Immature natural killer cell (primary cell): Measurements from ENCODE around the gene UBN1. TPM values are rescaled to one million over a fixed set of nuclear protein-coding genes. Genes with fewer than 3 reads are reported as not detected.

Experiments
- polyA plus RNA-seq, 3 donors: library from polyadenylated mRNA; unstranded; fragments of 300-500 nt; fragmentation: Illumina TruSeq; gene quantifications; one replicate each; pipeline ENCODE4 v1.2.3, GENCODE V29; 2021

UBN1 gene
- polyA plus RNA-seq, 3 donors from 2014 or later = 2.8 to 30.7 (median 13.9) TPM

Other genes starting within 250 kb of the UBN1 start
- gene UBALD1, start 232.6 kb upstream of the UBN1 start, polyA plus RNA-seq = 10 to 100 TPM in 1 of 3 donors, 1 to 10 TPM in 2; 2.3 to 11.8 (median 6.5) TPM
- gene MGRN1, start 222.7 kb upstream of the UBN1 start, polyA plus RNA-seq = 10 to 100 TPM in 1 of 3 donors, 1 to 10 TPM in 2; 2.3 to 13.2 (median 3.5) TPM
- gene NUDT16L1, start 153.9 kb upstream of the UBN1 start, polyA plus RNA-seq = 100 to 1,000 TPM in 1 of 3 donors, 10 to 100 TPM in 2; 86.5 to 125 (median 99.6) TPM
- gene ANKS3, start 113.2 kb upstream of the UBN1 start, polyA plus RNA-seq = 1 to 10 TPM; 1.4 to 6.4 (median 2.6) TPM
- gene DNAAF8, start 112.9 kb upstream of the UBN1 start, polyA plus RNA-seq = under 1 TPM in 2 of 3 donors, not detected in 1; 0.15 to 0.22 TPM
- gene ZNF500, start 80.3 kb upstream of the UBN1 start, polyA plus RNA-seq = 10 to 100 TPM in 1 of 3 donors, 1 to 10 TPM in 2; 4.4 to 13.1 (median 8.9) TPM
- gene SEPTIN12, start 59.1 kb upstream of the UBN1 start, polyA plus RNA-seq = not detected
- gene SMIM22, start 52.1 kb upstream of the UBN1 start, polyA plus RNA-seq = not detected
- gene ROGDI, start 44.8 kb upstream of the UBN1 start, polyA plus RNA-seq = 1 to 10 TPM; 4.8 to 9.3 (median 5.4) TPM
- 10 to 100 TPM; 26.0 to 50.2 (median 27.9) TPM for gene GLYR1, start 193 bp upstream of the UBN1 start, polyA plus RNA-seq
- gene PPL, start 89.7 kb downstream of the UBN1 start, polyA plus RNA-seq = under 1 TPM in 2 of 3 donors, not detected in 1; 0.03 to 0.43 TPM
- gene SEC14L5, start 110.8 kb downstream of the UBN1 start, polyA plus RNA-seq = not detected
- 10 to 100 TPM; 26.6 to 50.6 (median 37.2) TPM for gene NAGPA, start 186.5 kb downstream of the UBN1 start, polyA plus RNA-seq
- gene C16orf89, start 218.5 kb downstream of the UBN1 start, polyA plus RNA-seq = not detected
- gene ALG1, start 224.4 kb downstream of the UBN1 start, polyA plus RNA-seq = 10 to 100 TPM; 29.2 to 47.5 (median 32.8) TPM